Measurements from ENCODE around the gene UBA5.

DNA sequence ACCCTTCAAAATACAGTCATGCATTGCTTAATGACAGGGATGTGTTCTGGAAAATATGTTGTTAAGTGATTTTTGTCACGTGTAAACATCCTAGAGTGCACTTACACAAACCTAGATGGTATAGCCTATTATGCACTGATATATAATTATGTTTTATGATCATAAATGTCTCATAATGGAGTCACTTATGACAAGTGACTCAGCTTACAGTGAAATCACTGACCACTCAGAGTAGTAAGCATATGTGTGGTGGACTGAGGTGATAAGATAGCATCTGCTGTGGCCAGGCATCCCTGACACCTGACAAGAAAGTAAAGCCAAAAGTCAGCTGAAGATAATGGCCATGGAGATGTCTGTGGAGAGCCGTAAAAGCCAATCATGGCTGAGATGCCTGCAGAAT lies 5.9 kb upstream of the UBA5 start:
- TF ChIP-seq, protein P1, sequence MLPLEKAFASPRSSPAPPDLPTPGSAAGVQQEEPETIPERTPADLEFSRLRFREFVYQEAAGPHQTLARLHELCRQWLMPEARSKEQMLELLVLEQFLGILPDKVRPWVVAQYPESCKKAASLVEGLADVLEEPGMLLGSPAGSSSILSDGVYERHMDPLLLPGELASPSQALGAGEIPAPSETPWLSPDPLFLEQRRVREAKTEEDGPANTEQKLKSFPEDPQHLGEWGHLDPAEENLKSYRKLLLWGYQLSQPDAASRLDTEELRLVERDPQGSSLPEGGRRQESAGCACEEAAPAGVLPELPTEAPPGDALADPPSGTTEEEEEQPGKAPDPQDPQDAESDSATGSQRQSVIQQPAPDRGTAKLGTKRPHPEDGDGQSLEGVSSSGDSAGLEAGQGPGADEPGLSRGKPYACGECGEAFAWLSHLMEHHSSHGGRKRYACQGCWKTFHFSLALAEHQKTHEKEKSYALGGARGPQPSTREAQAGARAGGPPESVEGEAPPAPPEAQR (CRISPR knock-in tag; IDR thresholded peaks at IDR 0.05): no peak
- TF ChIP-seq NR1H2 (CRISPR knock-in tag; IDR thresholded peaks at IDR 0.05) (no peak), SMAD3 (CRISPR knock-in tag; IDR thresholded peaks at IDR 0.05; ENCODE audit: borderline replicate concordance) (no peak), SOX15 (CRISPR knock-in tag; IDR thresholded peaks at IDR 0.05) (no peak), CREB1 (CRISPR knock-in tag; IDR thresholded peaks at IDR 0.05) (no peak), NFE2L1 (CRISPR knock-in tag; IDR thresholded peaks at IDR 0.05) (no peak)
- TF ChIP-seq, protein P2, sequence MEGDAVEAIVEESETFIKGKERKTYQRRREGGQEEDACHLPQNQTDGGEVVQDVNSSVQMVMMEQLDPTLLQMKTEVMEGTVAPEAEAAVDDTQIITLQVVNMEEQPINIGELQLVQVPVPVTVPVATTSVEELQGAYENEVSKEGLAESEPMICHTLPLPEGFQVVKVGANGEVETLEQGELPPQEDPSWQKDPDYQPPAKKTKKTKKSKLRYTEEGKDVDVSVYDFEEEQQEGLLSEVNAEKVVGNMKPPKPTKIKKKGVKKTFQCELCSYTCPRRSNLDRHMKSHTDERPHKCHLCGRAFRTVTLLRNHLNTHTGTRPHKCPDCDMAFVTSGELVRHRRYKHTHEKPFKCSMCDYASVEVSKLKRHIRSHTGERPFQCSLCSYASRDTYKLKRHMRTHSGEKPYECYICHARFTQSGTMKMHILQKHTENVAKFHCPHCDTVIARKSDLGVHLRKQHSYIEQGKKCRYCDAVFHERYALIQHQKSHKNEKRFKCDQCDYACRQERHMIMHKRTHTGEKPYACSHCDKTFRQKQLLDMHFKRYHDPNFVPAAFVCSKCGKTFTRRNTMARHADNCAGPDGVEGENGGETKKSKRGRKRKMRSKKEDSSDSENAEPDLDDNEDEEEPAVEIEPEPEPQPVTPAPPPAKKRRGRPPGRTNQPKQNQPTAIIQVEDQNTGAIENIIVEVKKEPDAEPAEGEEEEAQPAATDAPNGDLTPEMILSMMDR (IDR thresholded peaks at IDR 0.05): no peak
- TF ChIP-seq, protein P3, sequence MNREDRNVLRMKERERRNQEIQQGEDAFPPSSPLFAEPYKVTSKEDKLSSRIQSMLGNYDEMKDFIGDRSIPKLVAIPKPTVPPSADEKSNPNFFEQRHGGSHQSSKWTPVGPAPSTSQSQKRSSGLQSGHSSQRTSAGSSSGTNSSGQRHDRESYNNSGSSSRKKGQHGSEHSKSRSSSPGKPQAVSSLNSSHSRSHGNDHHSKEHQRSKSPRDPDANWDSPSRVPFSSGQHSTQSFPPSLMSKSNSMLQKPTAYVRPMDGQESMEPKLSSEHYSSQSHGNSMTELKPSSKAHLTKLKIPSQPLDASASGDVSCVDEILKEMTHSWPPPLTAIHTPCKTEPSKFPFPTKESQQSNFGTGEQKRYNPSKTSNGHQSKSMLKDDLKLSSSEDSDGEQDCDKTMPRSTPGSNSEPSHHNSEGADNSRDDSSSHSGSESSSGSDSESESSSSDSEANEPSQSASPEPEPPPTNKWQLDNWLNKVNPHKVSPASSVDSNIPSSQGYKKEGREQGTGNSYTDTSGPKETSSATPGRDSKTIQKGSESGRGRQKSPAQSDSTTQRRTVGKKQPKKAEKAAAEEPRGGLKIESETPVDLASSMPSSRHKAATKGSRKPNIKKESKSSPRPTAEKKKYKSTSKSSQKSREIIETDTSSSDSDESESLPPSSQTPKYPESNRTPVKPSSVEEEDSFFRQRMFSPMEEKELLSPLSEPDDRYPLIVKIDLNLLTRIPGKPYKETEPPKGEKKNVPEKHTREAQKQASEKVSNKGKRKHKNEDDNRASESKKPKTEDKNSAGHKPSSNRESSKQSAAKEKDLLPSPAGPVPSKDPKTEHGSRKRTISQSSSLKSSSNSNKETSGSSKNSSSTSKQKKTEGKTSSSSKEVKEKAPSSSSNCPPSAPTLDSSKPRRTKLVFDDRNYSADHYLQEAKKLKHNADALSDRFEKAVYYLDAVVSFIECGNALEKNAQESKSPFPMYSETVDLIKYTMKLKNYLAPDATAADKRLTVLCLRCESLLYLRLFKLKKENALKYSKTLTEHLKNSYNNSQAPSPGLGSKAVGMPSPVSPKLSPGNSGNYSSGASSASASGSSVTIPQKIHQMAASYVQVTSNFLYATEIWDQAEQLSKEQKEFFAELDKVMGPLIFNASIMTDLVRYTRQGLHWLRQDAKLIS (CRISPR knock-in tag; IDR thresholded peaks at IDR 0.05; ENCODE audit: borderline replicate concordance): no peak
- TF ChIP-seq, protein P4, sequence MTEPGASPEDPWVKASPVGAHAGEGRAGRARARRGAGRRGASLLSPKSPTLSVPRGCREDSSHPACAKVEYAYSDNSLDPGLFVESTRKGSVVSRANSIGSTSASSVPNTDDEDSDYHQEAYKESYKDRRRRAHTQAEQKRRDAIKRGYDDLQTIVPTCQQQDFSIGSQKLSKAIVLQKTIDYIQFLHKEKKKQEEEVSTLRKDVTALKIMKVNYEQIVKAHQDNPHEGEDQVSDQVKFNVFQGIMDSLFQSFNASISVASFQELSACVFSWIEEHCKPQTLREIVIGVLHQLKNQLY (CRISPR knock-in tag; IDR thresholded peaks at IDR 0.05): no peak
- TF ChIP-seq, protein P5, sequence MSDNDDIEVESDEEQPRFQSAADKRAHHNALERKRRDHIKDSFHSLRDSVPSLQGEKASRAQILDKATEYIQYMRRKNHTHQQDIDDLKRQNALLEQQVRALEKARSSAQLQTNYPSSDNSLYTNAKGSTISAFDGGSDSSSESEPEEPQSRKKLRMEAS (CRISPR knock-in tag; IDR thresholded peaks at IDR 0.05): no peak
- TF ChIP-seq, protein P6, sequence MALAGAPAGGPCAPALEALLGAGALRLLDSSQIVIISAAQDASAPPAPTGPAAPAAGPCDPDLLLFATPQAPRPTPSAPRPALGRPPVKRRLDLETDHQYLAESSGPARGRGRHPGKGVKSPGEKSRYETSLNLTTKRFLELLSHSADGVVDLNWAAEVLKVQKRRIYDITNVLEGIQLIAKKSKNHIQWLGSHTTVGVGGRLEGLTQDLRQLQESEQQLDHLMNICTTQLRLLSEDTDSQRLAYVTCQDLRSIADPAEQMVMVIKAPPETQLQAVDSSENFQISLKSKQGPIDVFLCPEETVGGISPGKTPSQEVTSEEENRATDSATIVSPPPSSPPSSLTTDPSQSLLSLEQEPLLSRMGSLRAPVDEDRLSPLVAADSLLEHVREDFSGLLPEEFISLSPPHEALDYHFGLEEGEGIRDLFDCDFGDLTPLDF (CRISPR knock-in tag; IDR thresholded peaks at IDR 0.05): no peak
- TF ChIP-seq, protein P7, sequence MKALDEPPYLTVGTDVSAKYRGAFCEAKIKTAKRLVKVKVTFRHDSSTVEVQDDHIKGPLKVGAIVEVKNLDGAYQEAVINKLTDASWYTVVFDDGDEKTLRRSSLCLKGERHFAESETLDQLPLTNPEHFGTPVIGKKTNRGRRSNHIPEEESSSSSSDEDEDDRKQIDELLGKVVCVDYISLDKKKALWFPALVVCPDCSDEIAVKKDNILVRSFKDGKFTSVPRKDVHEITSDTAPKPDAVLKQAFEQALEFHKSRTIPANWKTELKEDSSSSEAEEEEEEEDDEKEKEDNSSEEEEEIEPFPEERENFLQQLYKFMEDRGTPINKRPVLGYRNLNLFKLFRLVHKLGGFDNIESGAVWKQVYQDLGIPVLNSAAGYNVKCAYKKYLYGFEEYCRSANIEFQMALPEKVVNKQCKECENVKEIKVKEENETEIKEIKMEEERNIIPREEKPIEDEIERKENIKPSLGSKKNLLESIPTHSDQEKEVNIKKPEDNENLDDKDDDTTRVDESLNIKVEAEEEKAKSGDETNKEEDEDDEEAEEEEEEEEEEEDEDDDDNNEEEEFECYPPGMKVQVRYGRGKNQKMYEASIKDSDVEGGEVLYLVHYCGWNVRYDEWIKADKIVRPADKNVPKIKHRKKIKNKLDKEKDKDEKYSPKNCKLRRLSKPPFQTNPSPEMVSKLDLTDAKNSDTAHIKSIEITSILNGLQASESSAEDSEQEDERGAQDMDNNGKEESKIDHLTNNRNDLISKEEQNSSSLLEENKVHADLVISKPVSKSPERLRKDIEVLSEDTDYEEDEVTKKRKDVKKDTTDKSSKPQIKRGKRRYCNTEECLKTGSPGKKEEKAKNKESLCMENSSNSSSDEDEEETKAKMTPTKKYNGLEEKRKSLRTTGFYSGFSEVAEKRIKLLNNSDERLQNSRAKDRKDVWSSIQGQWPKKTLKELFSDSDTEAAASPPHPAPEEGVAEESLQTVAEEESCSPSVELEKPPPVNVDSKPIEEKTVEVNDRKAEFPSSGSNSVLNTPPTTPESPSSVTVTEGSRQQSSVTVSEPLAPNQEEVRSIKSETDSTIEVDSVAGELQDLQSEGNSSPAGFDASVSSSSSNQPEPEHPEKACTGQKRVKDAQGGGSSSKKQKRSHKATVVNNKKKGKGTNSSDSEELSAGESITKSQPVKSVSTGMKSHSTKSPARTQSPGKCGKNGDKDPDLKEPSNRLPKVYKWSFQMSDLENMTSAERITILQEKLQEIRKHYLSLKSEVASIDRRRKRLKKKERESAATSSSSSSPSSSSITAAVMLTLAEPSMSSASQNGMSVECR (CRISPR knock-in tag; IDR thresholded peaks at IDR 0.05; ENCODE audit: borderline replicate concordance): no peak

Data from WTC11 (cell line).